ENCODE measurements around the gene CPPED1. TPM values are rescaled to one million over a fixed set of nuclear protein-coding genes. Genes with fewer than 3 reads are reported as not detected.

Gene CPPED1
- total RNA-seq, 2 donors from 2014 or later: 24.8 to 61.0 TPM

DNA sequence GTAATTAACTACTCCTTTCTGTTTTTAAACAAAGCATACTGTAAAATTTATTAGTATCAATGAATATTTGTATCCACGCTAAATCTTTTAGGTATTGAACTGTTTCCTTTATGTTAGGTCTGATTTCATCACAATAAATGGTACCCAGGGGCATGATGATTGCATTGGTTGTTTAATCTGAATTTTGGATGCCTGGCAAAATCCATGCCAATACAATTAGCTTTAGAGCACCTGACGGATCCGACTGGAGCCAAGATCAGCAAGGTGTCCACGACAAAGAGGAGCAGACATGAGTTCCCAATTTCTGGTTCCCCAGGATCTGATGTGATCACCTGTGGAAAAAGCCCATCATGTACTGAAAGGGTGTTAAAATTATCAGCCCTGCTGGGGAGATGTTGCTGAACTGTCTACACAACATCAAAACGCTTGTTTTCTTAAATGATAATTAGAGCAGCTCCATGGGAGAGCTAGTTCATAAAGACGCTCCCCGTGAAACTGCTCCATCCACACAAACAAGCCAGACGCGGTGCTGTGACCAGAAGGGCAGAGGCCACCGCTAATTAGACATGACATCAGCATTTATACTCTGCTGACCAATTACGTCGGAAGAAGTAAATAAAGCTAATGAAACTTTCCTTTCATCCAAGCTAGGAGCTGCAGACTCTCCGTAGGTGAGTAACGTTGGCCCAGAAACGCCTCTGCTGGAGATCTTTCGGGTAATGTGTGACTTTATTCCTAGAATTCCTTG, 151.7 kb downstream of the CPPED1 start:
- H3K27me3 ChIP-seq (replicated peaks; ENCODE audit: insufficient read depth): no peaks in the 10 kb centered on the region
- WGBS: 28% methylated on average over 16 of the region's 16 CpGs
- TF ChIP-seq, protein P1, sequence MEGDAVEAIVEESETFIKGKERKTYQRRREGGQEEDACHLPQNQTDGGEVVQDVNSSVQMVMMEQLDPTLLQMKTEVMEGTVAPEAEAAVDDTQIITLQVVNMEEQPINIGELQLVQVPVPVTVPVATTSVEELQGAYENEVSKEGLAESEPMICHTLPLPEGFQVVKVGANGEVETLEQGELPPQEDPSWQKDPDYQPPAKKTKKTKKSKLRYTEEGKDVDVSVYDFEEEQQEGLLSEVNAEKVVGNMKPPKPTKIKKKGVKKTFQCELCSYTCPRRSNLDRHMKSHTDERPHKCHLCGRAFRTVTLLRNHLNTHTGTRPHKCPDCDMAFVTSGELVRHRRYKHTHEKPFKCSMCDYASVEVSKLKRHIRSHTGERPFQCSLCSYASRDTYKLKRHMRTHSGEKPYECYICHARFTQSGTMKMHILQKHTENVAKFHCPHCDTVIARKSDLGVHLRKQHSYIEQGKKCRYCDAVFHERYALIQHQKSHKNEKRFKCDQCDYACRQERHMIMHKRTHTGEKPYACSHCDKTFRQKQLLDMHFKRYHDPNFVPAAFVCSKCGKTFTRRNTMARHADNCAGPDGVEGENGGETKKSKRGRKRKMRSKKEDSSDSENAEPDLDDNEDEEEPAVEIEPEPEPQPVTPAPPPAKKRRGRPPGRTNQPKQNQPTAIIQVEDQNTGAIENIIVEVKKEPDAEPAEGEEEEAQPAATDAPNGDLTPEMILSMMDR (IDR thresholded peaks at IDR 0.05): no peak
- TF ChIP-seq POLR2A (IDR thresholded peaks at IDR 0.05): no peak
- no peak for TF ChIP-seq POLR2AphosphoS5 (IDR thresholded peaks at IDR 0.05)
- no peak overlapping the region for H3K27ac ChIP-seq
- H3K4me3 ChIP-seq: no peak overlapping the region
- no peaks in the 10 kb centered on the region for H3K36me3 ChIP-seq
- no peaks in the 10 kb centered on the region for H3K9me3 ChIP-seq
- H3K4me1 ChIP-seq (replicated peaks): no peaks in the 10 kb centered on the region
- intact Hi-C loops (cut with DNase I): no loop called here
- DNase-seq (ENCODE audit: low spot score): no peak

DNA sequence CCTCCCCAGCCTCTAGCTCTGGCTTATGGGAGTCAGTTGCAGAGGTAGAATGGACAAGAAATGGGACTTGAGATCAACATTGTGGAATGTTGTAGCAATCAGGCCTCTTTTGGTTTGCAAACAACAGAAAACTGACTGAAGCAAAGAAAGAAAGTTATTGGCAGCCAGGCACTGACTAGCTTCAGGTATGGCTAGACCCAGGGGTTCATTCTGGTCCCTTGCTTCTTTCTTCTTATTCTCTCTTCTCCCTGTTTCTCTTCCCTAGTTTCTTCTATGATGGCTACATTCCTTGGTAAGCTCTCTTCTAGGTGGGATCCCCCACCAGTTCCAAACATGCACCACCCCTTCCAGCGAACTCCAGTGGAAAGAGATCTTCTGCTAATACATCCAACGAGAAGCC, 154.3 kb downstream of the CPPED1 start:
- Histone ChIP-seq H3K4me1 (replicated peaks) (no peaks in the 10 kb centered on the region), H3K27me3 (replicated peaks; ENCODE audit: insufficient read depth) (no peaks in the 10 kb centered on the region), H3K4me3 (no peak overlapping the region), H3K36me3 (no peaks in the 10 kb centered on the region), H3K9me3 (no peaks in the 10 kb centered on the region), H3K27ac (no peak overlapping the region)
- no peak for DNase-seq (ENCODE audit: low spot score)
- WGBS: 96% methylated on average over 2 of the region's 2 CpGs
- TF ChIP-seq, protein P1 (IDR thresholded peaks at IDR 0.05): no peak
- TF ChIP-seq POLR2AphosphoS5 (IDR thresholded peaks at IDR 0.05) (no peak), POLR2A (IDR thresholded peaks at IDR 0.05) (no peak)
- intact Hi-C loops (cut with DNase I): no loop called here

DNA sequence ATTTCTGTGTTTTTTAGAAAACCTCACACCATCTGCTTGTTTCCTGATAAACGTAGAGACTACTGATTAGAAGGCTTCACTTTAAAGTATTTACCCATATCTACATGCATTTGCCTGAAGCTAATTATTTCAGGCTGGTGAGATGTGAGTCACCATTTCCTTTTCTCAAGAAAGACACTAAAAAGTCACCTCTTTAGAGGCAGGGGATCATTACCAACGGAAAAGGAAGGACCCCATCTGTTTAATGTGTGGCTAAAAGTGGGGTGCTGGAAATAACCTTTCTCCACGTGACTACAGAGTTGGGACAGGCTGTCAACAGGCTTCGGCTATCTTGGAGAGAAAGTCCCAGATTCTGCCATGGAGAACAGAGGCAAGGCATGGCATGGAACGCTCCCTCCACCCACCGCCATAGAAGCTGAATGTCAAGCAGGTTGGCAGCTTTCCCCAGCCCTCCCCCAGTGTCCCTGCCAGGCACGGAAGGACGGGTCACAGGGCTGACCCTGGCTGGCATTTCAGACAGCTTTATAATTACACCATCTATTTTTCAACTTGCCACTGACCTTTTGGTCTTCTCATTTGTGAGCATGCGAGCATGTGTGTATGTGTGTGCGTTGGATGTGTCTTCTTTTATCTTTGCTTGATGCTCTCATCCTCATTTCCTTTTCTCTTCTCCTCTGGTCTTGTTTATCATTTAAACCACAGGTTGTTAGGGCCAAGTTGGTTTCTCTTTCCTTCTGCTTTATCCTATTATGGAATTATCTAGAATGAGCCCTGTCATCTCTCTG, 157.0 kb downstream of the CPPED1 start:
- H3K4me3 ChIP-seq: no peak overlapping the region
- H3K36me3 ChIP-seq: no peaks in the 10 kb centered on the region
- no peak overlapping the region for H3K27ac ChIP-seq
- no peaks in the 10 kb centered on the region for H3K4me1 ChIP-seq (replicated peaks)
- TF ChIP-seq, protein P1 (IDR thresholded peaks at IDR 0.05): no peak
- no peak for TF ChIP-seq POLR2AphosphoS5 (IDR thresholded peaks at IDR 0.05)
- no peaks in the 10 kb centered on the region for H3K9me3 ChIP-seq
- no peaks in the 10 kb centered on the region for H3K27me3 ChIP-seq (replicated peaks; ENCODE audit: insufficient read depth)
- intact Hi-C loops (cut with DNase I): no loop called here
- 73% methylated on average over 10 of the region's 10 CpGs for WGBS
- DNase-seq (ENCODE audit: low spot score): no peak

DNA sequence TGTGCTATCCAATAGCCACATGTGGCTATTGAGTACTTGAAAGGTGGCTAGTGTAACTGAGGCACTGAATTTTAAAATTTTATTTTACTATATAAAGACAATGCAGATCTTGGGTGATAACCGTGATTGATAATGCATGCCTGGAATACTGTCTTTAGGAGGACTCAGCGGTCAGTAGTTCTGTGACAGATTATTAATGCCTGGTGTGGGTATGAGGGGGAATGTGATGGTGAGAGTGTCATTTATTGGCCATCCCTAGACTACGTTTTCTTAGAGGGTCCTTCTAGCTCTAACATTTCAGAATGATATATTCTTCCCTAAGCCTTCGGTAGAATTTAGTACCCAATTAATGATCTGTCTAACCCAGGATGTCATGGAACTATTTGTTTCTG, 157.6 kb downstream of the CPPED1 start:
- no peak overlapping the region for H3K27ac ChIP-seq
- no peak overlapping the region for H3K4me3 ChIP-seq

More for the DNA sequence above, 157.6 kb downstream of the CPPED1 start:
- intact Hi-C loops (cut with DNase I): no loop called here
- no peaks in the 10 kb centered on the region for H3K27me3 ChIP-seq (replicated peaks; ENCODE audit: insufficient read depth)
- H3K4me1 ChIP-seq (replicated peaks): no peaks in the 10 kb centered on the region
- TF ChIP-seq POLR2A (IDR thresholded peaks at IDR 0.05) (no peak), POLR2AphosphoS5 (IDR thresholded peaks at IDR 0.05) (no peak)
- TF ChIP-seq, protein P1 (IDR thresholded peaks at IDR 0.05): no peak
- WGBS: 69% methylated on average over 4 of the region's 4 CpGs
- no peaks in the 10 kb centered on the region for H3K36me3 ChIP-seq
- H3K9me3 ChIP-seq: no peaks in the 10 kb centered on the region
- no peak for DNase-seq (ENCODE audit: low spot score)

Data from prostate gland (tissue), 2 donors.